ENCODE data around the gene LCN6.

- TF ChIP-seq POLR2AphosphoS5 (IDR thresholded peaks at IDR 0.05; ENCODE audit: borderline replicate concordance, low read depth, low read length) (no peak), EZH2 (IDR thresholded peaks at IDR 0.05) (no peak), FOXP2 (optimal IDR thresholded peaks at IDR 0.05; ENCODE audit: control extremely low read depth, extremely low read length, insufficient read depth) (no peak)
Measured at GRCh38 chr9:136723989-136724388, 24.3 kb downstream of the LCN6 start.
